Measurements from ENCODE around the gene FSHR. TPM values are rescaled to one million over a fixed set of nuclear protein-coding genes. Genes with fewer than 3 reads are reported as not detected.

Gene FSHR
- total and polyA plus RNA-seq, 4 donors, result not detected

DNA sequence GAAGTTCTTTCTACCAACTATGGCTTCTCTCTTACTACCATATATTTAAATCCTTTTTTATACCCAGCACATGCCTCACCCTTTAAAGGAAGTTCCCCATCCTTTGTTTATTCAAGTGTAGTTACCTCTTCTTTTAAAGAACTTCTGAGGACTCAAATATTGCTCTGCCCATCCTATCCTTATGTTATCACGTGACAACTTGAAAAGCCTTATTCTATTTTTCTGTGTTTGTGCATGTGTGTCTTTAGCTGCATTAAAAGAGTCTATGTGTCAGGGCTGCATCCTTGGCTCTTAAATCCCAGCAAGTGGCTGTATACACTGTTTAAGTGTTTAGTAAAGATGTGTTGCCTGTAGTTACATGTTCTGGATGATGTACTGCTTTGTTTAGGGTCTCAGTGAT is 22.5 kb downstream of the FSHR start:
- no peak for DNase-seq (ENCODE audit: low spot score)
- H3K4me3 ChIP-seq (ENCODE audit: low read depth in 1 of 3, low read length in 3 of 3), result no peak overlapping the region
- peaks cover 0 to 8% (median 4%) of the 10 kb centered on the region in 4 donors for H3K9me3 ChIP-seq (ENCODE audit: control insufficient read depth in 4 of 4, low read length in 3 of 4)
- no peak overlapping the region for H3K27ac ChIP-seq (ENCODE audit: low read depth in 1 of 2, low read length in 2 of 2)
- peaks cover 0 to 3% (median 0%) of the 10 kb centered on the region in 4 donors for H3K27me3 ChIP-seq (ENCODE audit: control insufficient read depth in 4 of 4, insufficient read depth in 4 of 4, low read length in 3 of 4)
- no peaks in the 10 kb centered on the region for H3K4me1 ChIP-seq (ENCODE audit: control insufficient read depth in 4 of 4, insufficient read depth in 4 of 4, low read length in 3 of 4)
- H3K9ac ChIP-seq (ENCODE audit: low read depth in 1 of 2, low read length in 2 of 2), result no peak overlapping the region
- 44% methylated on average over 1 of the region's 1 CpG for WGBS
- TF ChIP-seq, protein P1, sequence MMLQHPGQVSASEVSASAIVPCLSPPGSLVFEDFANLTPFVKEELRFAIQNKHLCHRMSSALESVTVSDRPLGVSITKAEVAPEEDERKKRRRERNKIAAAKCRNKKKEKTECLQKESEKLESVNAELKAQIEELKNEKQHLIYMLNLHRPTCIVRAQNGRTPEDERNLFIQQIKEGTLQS (IDR thresholded peaks at IDR 0.05), result no peak
- TF ChIP-seq, protein P2, sequence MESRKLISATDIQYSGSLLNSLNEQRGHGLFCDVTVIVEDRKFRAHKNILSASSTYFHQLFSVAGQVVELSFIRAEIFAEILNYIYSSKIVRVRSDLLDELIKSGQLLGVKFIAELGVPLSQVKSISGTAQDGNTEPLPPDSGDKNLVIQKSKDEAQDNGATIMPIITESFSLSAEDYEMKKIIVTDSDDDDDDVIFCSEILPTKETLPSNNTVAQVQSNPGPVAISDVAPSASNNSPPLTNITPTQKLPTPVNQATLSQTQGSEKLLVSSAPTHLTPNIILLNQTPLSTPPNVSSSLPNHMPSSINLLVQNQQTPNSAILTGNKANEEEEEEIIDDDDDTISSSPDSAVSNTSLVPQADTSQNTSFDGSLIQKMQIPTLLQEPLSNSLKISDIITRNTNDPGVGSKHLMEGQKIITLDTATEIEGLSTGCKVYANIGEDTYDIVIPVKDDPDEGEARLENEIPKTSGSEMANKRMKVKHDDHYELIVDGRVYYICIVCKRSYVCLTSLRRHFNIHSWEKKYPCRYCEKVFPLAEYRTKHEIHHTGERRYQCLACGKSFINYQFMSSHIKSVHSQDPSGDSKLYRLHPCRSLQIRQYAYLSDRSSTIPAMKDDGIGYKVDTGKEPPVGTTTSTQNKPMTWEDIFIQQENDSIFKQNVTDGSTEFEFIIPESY (IDR thresholded peaks at IDR 0.05), result no peak
- TF ChIP-seq HNF4G (IDR thresholded peaks at IDR 0.05), result no peak
- no peak for TF ChIP-seq RAD21 (IDR thresholded peaks at IDR 0.05)
- no peak for TF ChIP-seq RXRA (IDR thresholded peaks at IDR 0.05)
- no peak for TF ChIP-seq FOXA1 (IDR thresholded peaks at IDR 0.05)
- no peak for TF ChIP-seq JUND (IDR thresholded peaks at IDR 0.05)
- TF ChIP-seq GABPA (IDR thresholded peaks at IDR 0.05 in 1 of 2, conservative IDR thresholded peaks at IDR 0.05 in 1 of 2), result no peak
- no peak for TF ChIP-seq FOXA2 (IDR thresholded peaks at IDR 0.05)
- TF ChIP-seq SP1 (IDR thresholded peaks at IDR 0.05), result no peak
- TF ChIP-seq NR2F2 (IDR thresholded peaks at IDR 0.05), result no peak
- no peak for TF ChIP-seq MAX (IDR thresholded peaks at IDR 0.05)
- no peak for TF ChIP-seq HNF4A (conservative IDR thresholded peaks at IDR 0.05)
- TF ChIP-seq EGR1 (IDR thresholded peaks at IDR 0.05; ENCODE audit: low read depth in 2 of 2), result no peak
- no peak for TF ChIP-seq CTCF (IDR thresholded peaks at IDR 0.05; ENCODE audit: low read depth, low read length, missing input control)
- TF ChIP-seq TAF1 (conservative IDR thresholded peaks at IDR 0.05), result no peak
- H3K36me3 ChIP-seq (ENCODE audit: control insufficient read depth in 4 of 4, insufficient read depth in 3 of 4, low read depth in 1 of 4, low read length in 3 of 4), result no peaks in the 10 kb centered on the region

DNA sequence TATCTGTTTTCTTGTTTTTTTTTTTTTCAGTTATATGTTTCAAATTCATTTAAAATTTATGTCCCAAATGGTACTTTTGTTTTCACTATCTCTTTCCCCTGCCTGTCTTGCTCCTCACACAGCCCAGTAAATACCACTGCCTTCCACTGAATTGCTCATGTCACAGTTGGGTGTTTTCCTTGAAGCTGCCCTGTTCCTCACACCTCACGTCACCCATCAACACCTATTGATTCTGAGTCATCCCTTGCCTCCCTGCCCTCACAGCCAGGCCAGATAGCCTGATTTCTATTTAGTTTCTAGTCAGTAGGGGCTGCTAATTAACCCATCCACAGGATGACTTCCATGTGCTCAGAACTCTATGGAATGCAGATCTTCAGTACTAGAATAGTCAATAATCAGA is 25.3 kb downstream of the FSHR start:
- DNase-seq (ENCODE audit: low spot score), result no peak
- H3K9me3 ChIP-seq (ENCODE audit: control insufficient read depth in 4 of 4, low read length in 3 of 4), result peaks cover 0 to 8% (median 4%) of the 10 kb centered on the region in 4 donors
- H3K4me1 ChIP-seq (ENCODE audit: control insufficient read depth in 4 of 4, insufficient read depth in 4 of 4, low read length in 3 of 4), result no peaks in the 10 kb centered on the region
- 28% methylated on average over 1 of the region's 1 CpG for WGBS
- H3K27ac ChIP-seq (ENCODE audit: low read depth in 1 of 2, low read length in 2 of 2), result no peak overlapping the region
- no peak overlapping the region for H3K4me3 ChIP-seq (ENCODE audit: low read depth in 1 of 3, low read length in 3 of 3)
- H3K9ac ChIP-seq (ENCODE audit: low read depth in 1 of 2, low read length in 2 of 2), result no peak overlapping the region
- H3K36me3 ChIP-seq (ENCODE audit: control insufficient read depth in 4 of 4, insufficient read depth in 3 of 4, low read depth in 1 of 4, low read length in 3 of 4), result no peaks in the 10 kb centered on the region
- TF ChIP-seq NR2F2 (IDR thresholded peaks at IDR 0.05) (no peak), GABPA (IDR thresholded peaks at IDR 0.05 in 1 of 2, conservative IDR thresholded peaks at IDR 0.05 in 1 of 2) (no peak), RXRA (IDR thresholded peaks at IDR 0.05) (no peak), RAD21 (IDR thresholded peaks at IDR 0.05) (no peak), EGR1 (IDR thresholded peaks at IDR 0.05; ENCODE audit: low read depth in 2 of 2) (no peak), MAX (IDR thresholded peaks at IDR 0.05) (no peak), FOXA1 (IDR thresholded peaks at IDR 0.05) (no peak), FOXA2 (IDR thresholded peaks at IDR 0.05) (no peak), JUND (IDR thresholded peaks at IDR 0.05) (no peak), HNF4G (IDR thresholded peaks at IDR 0.05) (no peak), CTCF (IDR thresholded peaks at IDR 0.05; ENCODE audit: low read depth, low read length, missing input control) (no peak), SP1 (IDR thresholded peaks at IDR 0.05) (no peak)
- TF ChIP-seq, protein P3, sequence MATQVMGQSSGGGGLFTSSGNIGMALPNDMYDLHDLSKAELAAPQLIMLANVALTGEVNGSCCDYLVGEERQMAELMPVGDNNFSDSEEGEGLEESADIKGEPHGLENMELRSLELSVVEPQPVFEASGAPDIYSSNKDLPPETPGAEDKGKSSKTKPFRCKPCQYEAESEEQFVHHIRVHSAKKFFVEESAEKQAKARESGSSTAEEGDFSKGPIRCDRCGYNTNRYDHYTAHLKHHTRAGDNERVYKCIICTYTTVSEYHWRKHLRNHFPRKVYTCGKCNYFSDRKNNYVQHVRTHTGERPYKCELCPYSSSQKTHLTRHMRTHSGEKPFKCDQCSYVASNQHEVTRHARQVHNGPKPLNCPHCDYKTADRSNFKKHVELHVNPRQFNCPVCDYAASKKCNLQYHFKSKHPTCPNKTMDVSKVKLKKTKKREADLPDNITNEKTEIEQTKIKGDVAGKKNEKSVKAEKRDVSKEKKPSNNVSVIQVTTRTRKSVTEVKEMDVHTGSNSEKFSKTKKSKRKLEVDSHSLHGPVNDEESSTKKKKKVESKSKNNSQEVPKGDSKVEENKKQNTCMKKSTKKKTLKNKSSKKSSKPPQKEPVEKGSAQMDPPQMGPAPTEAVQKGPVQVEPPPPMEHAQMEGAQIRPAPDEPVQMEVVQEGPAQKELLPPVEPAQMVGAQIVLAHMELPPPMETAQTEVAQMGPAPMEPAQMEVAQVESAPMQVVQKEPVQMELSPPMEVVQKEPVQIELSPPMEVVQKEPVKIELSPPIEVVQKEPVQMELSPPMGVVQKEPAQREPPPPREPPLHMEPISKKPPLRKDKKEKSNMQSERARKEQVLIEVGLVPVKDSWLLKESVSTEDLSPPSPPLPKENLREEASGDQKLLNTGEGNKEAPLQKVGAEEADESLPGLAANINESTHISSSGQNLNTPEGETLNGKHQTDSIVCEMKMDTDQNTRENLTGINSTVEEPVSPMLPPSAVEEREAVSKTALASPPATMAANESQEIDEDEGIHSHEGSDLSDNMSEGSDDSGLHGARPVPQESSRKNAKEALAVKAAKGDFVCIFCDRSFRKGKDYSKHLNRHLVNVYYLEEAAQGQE (IDR thresholded peaks at IDR 0.05), result no peak
- H3K27me3 ChIP-seq (ENCODE audit: control insufficient read depth in 4 of 4, insufficient read depth in 4 of 4, low read length in 3 of 4), result peaks cover 0 to 3% (median 0%) of the 10 kb centered on the region in 4 donors
